Measurements from ENCODE around the gene RAC2.

RAC2 gene

GRCh38 chr22:37248251-37248650, 4.2 kb upstream of the RAC2 start:
- no peak for DNase-seq (ENCODE audit: low read depth)
- H3K4me3 ChIP-seq (ENCODE audit: low read depth, low read length): no peak overlapping the region
- no peak for TF ChIP-seq CTCF (IDR thresholded peaks at IDR 0.05; ENCODE audit: control insufficient read depth, extremely low read depth, insufficient read depth)

- no peak overlapping the region for H3K4me3 ChIP-seq (ENCODE audit: low read depth, low read length)
- DNase-seq (ENCODE audit: low read depth): no peak
- no peak for TF ChIP-seq CTCF (IDR thresholded peaks at IDR 0.05; ENCODE audit: control insufficient read depth, extremely low read depth, insufficient read depth)
These were observed 1.7 kb upstream of the RAC2 start for GRCh38 chr22:37245740-37246139.

- no peak overlapping the region for H3K4me3 ChIP-seq (ENCODE audit: low read depth, low read length)
- no peak for DNase-seq (ENCODE audit: low read depth)
- no peak for TF ChIP-seq CTCF (IDR thresholded peaks at IDR 0.05; ENCODE audit: control insufficient read depth, extremely low read depth, insufficient read depth)
These were observed 1.1 kb upstream of the RAC2 start for GRCh38 chr22:37244922-37245722.

GRCh38 chr22:37243402-37244113, 511 bp downstream of the RAC2 start:
- H3K4me3 ChIP-seq (ENCODE audit: low read depth, low read length): no peak overlapping the region
- no peak for TF ChIP-seq CTCF (IDR thresholded peaks at IDR 0.05; ENCODE audit: control insufficient read depth, extremely low read depth, insufficient read depth)
- DNase-seq (ENCODE audit: low read depth): no peak

GRCh38 chr22:37242395-37242918, 1.6 kb downstream of the RAC2 start:
- no peak for DNase-seq (ENCODE audit: low read depth)
- no peak overlapping the region for H3K4me3 ChIP-seq (ENCODE audit: low read depth, low read length)
- TF ChIP-seq CTCF (IDR thresholded peaks at IDR 0.05; ENCODE audit: control insufficient read depth, extremely low read depth, insufficient read depth): no peak

- H3K4me3 ChIP-seq (ENCODE audit: low read depth, low read length): no peak overlapping the region
- TF ChIP-seq CTCF (IDR thresholded peaks at IDR 0.05; ENCODE audit: control insufficient read depth, extremely low read depth, insufficient read depth): no peak
- DNase-seq (ENCODE audit: low read depth): no peak
These were observed 2.5 kb downstream of the RAC2 start for GRCh38 chr22:37241351-37242142.

Data from LNCaP clone FGC (cell line).